Measurements from ENCODE around the gene SLC12A1.

Gene SLC12A1

DNA sequence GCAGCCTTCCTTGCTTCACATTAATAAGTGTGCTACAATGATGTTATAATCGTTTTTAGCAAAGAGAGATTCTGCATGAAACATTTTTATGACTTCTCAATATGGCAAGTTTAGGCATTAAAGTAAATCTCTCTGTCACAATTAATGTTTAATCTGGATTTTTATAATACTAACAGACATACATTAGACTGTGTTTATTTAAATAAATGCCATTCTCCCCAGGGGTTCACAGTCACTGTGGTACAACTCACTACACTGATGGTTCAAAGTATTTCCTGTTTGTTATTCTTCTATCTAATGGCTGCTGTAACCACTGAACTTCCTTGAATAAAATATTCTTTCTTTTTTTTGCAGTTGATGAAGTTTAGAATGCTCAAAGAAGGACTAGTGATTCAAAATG is 59.0 kb downstream of the SLC12A1 start:
- TF ChIP-seq, protein P1, sequence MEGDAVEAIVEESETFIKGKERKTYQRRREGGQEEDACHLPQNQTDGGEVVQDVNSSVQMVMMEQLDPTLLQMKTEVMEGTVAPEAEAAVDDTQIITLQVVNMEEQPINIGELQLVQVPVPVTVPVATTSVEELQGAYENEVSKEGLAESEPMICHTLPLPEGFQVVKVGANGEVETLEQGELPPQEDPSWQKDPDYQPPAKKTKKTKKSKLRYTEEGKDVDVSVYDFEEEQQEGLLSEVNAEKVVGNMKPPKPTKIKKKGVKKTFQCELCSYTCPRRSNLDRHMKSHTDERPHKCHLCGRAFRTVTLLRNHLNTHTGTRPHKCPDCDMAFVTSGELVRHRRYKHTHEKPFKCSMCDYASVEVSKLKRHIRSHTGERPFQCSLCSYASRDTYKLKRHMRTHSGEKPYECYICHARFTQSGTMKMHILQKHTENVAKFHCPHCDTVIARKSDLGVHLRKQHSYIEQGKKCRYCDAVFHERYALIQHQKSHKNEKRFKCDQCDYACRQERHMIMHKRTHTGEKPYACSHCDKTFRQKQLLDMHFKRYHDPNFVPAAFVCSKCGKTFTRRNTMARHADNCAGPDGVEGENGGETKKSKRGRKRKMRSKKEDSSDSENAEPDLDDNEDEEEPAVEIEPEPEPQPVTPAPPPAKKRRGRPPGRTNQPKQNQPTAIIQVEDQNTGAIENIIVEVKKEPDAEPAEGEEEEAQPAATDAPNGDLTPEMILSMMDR (IDR thresholded peaks at IDR 0.05; ENCODE audit: low read depth, low read length) = no peak
- no peak for DNase-seq (ENCODE audit: extremely low read depth, low read depth)

GRCh38 chr15:48266024-48266689 is 60.1 kb downstream of the SLC12A1 start:
- DNase-seq (ENCODE audit: extremely low read depth, low read depth) = no peak
- TF ChIP-seq, protein P1 (IDR thresholded peaks at IDR 0.05; ENCODE audit: low read depth, low read length) = no peak

- DNase-seq (ENCODE audit: extremely low read depth, low read depth) = no peak
- TF ChIP-seq, protein P1 (IDR thresholded peaks at IDR 0.05; ENCODE audit: low read depth, low read length) = no peak
Observed at GRCh38 chr15:48267766-48268165, 61.7 kb downstream of the SLC12A1 start.

GRCh38 chr15:48273049-48273448 is 66.9 kb downstream of the SLC12A1 start:
- TF ChIP-seq, protein P1 (IDR thresholded peaks at IDR 0.05; ENCODE audit: low read depth, low read length) = no peak
- DNase-seq (ENCODE audit: extremely low read depth, low read depth) = no peak

DNA sequence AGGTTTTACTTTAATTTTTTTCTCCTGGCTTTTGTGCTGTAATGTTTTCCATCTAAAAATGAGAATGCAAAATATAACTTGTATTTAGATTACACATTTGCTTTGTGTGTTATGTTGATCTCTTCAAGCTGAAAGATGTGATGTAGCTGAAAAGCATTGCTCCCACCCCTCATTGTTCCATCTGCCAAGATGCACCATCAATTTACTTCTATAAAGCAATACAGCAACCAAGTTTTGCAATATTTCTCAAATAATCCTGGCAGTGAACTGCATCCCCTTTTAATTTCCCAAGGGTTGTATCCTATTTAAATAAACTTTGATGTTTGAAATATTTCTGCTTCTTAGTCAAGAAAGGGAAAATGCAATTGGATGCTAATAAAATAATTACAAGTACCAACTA is 72.6 kb downstream of the SLC12A1 start:
- TF ChIP-seq, protein P1 (IDR thresholded peaks at IDR 0.05; ENCODE audit: low read depth, low read length) = no peak
- DNase-seq (ENCODE audit: extremely low read depth, low read depth) = no peak

DNA sequence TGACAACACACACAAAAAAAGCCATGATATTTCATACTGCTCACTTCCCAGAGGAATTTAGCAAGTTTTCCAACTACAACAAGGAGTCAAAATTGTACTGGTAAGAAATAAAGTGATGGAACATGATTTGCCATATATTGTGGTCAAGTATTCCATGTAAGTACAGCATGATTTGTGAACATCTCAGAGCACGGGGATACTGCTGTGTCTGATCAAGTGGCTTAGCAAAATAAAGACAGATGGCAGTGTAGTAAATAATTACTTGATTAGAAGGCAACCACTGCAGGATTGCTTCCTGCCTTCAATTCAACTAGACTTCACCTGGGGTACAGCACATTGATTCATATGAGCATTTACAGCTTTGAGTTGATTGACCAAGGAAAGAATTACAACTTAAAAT is 73.5 kb downstream of the SLC12A1 start:
- TF ChIP-seq, protein P1 (IDR thresholded peaks at IDR 0.05; ENCODE audit: low read depth, low read length) = no peak
- DNase-seq (ENCODE audit: extremely low read depth, low read depth) = no peak

- DNase-seq (ENCODE audit: extremely low read depth, low read depth) = no peak
- TF ChIP-seq, protein P1 (IDR thresholded peaks at IDR 0.05; ENCODE audit: low read depth, low read length) = no peak
Observed at GRCh38 chr15:48281674-48282073, 75.6 kb downstream of the SLC12A1 start.
